ENCODE data around the gene PHOSPHO1. TPM values are rescaled to one million over a fixed set of nuclear protein-coding genes. Genes with fewer than 3 reads are reported as not detected.

PHOSPHO1 gene
- total RNA-seq, 1 donor from 2014 or later: 0.78 TPM

GRCh38 chr17:49249292-49249794 is 18.8 kb upstream of the PHOSPHO1 start:
- ATAC-seq (peak; percentile 67), DNase-seq (ENCODE audit: missing footprints) (no peak)
- intact Hi-C loops (cut with DNase I): no loop called here

- intact Hi-C loops (cut with DNase I): no loop called here
Measured at GRCh38 chr17:49247944-49248343, 17.4 kb upstream of the PHOSPHO1 start.

GRCh38 chr17:49244839-49245238 is 14.3 kb upstream of the PHOSPHO1 start:
- DNase-seq (ENCODE audit: missing footprints): no peak
- intact Hi-C loops (cut with DNase I): no loop called here

More at GRCh38 chr17:49247944-49248343, 17.4 kb upstream of the PHOSPHO1 start:
- DNase-seq (ENCODE audit: missing footprints) (no peak), ATAC-seq (no peak)

DNA sequence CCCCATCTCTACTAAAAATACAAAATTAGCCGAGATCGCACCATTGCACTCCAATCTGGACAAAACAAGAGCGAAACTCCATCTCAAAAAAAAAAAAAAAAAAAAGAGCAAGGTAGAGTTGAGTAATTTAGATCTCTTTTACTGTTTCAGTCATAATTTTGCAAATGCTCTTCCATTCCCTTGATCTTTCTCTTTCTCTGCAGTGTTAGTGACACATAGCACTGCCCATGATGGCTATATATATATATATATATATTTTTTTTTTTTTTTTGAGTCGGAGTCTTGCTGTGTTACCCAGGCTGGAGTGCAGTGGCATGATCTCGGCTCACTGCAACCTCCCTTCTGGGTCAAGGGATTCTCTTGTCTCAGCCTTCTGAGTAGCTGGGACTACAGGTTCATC is 12.2 kb upstream of the PHOSPHO1 start:
- ATAC-seq: no peak
- DNase-seq (ENCODE audit: missing footprints): no peak
- intact Hi-C loops (cut with DNase I): no loop called here

More at GRCh38 chr17:49244839-49245238, 14.3 kb upstream of the PHOSPHO1 start:
- ATAC-seq: no peak

- no peak for ATAC-seq
- intact Hi-C loops (cut with DNase I): no loop called here
- DNase-seq (ENCODE audit: missing footprints): no peak
Measured at GRCh38 chr17:49241692-49242397, 11.3 kb upstream of the PHOSPHO1 start.

DNA sequence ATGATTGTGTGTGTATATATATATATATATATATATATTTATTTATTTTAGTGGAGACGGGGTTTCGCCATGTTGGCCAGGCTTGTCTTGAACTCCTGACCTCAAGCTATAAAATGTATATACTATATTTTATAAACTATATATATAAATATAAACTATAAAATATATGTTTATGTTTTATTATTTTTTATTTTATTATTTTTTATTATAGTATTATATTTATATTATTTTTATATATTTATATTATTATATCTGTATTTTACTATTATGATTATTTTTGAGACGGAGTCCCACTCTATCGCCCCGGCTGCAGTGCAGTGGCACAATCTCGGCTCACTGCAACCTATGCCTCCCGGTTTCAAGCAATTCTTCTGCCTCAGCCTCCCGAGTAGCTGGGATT is 10.5 kb upstream of the PHOSPHO1 start:
- intact Hi-C loops (cut with DNase I): no loop called here
- DNase-seq (ENCODE audit: missing footprints) (no peak), ATAC-seq (no peak)

DNA sequence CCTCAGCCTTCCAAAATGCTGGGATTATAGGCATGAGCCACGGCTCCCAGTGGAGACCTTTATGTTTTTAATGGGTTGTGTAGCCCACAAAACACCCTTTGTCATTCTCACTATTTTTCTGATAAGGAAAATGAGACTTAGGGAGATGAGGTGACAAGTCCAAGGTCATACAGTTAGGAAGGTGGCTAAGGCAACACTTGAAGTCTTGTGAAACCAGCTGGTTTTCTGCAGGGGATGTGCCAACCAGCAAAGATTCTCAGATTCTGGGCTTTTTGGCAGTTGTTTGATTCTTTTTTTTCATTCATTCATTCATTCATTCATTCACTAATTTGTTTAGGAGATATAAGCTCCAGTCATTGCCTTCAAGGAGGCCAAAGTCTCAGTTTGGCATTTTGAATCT is 10.0 kb upstream of the PHOSPHO1 start:
- ATAC-seq: no peak
- no peak for DNase-seq (ENCODE audit: missing footprints)
- intact Hi-C loops (cut with DNase I): no loop called here

- ATAC-seq (no peak), DNase-seq (ENCODE audit: missing footprints) (no peak)
- intact Hi-C loops (cut with DNase I): no loop called here
Measured at GRCh38 chr17:49239963-49240362, 9.4 kb upstream of the PHOSPHO1 start.

DNA sequence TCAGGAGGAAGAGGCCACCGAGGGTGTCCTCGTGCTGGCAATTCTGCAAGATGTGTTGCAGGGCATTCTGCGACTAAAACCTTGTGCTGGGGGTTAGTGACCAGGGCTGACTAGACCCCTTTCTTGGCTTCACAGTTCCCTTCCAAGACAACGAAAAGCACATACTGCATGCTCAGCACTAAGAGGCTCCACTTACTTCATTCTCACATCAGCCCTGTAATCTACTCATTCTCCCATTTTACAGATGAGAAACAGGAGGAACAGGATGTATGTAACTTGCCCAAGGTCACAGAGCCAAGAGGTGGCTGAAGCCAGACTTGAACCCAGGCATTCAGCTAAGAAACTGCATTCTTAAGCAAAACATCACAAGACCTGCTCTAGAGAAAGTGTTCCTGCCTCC is 5.3 kb upstream of the PHOSPHO1 start:
- ATAC-seq (no peak), DNase-seq (ENCODE audit: missing footprints) (no peak)
- intact Hi-C loops (cut with DNase I): no loop called here

GRCh38 chr17:49234509-49235080 is 4.0 kb upstream of the PHOSPHO1 start:
- no peak for ATAC-seq
- DNase-seq (ENCODE audit: missing footprints): no peak
- intact Hi-C loops (cut with DNase I): no loop called here

DNA sequence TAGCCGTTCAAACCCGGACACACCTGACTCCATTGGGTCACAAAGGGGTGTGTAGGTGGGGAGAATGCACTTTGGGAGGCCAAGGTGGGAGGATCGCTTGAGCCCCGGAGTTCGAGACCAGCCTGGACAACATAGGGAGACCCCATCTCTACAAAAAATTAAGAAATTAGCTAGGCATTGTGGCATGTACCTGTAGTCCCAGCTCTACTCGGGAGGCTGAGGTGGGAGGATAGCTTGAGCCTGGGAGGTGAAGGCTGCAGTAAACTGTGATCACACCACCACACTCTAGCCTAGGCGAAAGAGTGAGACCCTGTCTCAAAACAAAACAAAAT is 942 bp upstream of the PHOSPHO1 start:
- DNase-seq (ENCODE audit: missing footprints) (no peak), ATAC-seq (no peak)
- intact Hi-C loops (cut with DNase I): no loop called here

GRCh38 chr17:49229805-49230600 is 584 bp downstream of the PHOSPHO1 start:
- ATAC-seq (no peak), DNase-seq (ENCODE audit: missing footprints) (no peak)
- intact Hi-C loops (cut with DNase I): loop anchor here (5.0 kb wide), 1 partner anchor 62 kb away; no protein-coding TSS in a partner anchor

DNA sequence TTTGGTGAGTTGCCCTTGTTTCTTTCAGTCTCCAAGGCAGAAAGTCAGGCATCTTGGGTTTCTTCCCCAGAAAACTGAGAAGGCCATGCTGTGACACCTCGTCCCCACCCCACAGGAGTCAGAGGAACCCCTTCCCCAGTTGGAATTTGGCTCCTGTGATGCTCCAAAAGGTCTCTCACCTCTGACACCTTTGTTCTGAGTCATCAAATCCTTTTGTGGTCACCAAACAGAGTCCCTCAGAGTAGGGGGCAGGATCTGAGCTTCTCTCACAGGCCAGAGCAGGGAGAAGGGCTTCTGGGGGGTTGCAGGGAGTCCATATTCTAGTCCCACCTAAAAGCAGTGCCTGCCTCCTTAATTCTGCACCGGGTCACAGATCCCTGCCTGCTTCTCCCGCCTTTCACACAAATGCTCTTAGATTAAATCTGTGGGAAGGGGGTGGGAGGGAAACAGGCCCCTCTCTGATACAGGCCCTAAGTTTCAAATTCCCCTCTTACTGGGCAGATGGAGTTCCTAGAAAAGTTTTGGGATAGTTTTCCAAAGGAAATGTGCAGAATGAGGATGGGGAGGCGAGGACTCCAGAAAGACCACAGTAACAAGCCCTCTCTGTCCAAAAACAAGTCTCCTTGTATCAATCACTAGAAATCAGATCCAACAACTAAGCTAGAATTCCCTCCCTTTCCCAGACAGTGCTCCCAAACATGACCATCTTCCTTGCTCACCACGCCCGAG is 1.3 kb downstream of the PHOSPHO1 start:
- no peak for DNase-seq (ENCODE audit: missing footprints)
- ATAC-seq: no peak
- intact Hi-C loops (cut with DNase I): loop anchor here (5.0 kb wide), 1 partner anchor 63 kb away; no protein-coding TSS in a partner anchor

DNA sequence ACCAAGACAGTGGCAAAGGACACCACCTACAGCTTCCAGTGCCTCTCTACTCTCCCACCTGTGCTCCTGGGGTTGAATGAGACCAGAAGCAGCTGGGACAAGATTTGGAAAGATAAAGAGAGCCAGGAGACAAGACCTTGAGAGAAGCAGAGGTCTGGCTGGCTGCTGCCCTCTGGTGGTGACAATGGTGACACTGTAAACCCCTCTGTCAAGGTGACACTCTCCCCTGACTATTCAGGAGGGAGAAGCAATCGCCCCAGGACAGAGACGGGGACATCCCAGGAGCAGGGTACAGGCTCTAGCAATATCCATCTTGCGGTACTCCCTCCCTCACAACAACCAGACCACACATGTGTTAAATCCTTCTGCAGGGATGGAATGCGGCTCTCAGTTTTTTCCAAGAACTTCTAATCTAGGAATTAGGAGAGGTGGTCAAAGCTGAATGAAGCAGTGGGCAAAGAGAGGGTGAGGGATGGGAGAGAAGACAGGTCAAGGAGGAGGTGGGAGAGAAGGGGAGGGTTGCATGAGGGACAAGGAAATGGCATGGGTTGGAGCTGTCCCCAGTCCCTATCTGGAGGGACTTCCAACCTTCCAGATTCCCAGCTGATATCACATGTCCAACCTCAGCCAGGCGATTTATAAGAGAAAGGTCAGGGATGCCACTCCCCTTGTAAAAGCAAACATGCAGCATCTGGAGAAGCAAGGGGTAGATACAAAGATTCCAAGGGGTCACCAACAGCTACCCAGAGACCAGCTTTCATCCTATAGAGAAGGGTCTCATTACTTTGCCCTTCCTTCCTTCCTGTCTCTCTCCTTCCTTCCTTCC is 2.9 kb downstream of the PHOSPHO1 start:
- ATAC-seq (peak; percentile 47), DNase-seq (ENCODE audit: missing footprints) (peak; percentile 87)
- intact Hi-C loops (cut with DNase I): loop anchor here (1.0 to 5.0 kb wide), 2 partner anchors 46 to 65 kb away; no protein-coding TSS in a partner anchor

DNA sequence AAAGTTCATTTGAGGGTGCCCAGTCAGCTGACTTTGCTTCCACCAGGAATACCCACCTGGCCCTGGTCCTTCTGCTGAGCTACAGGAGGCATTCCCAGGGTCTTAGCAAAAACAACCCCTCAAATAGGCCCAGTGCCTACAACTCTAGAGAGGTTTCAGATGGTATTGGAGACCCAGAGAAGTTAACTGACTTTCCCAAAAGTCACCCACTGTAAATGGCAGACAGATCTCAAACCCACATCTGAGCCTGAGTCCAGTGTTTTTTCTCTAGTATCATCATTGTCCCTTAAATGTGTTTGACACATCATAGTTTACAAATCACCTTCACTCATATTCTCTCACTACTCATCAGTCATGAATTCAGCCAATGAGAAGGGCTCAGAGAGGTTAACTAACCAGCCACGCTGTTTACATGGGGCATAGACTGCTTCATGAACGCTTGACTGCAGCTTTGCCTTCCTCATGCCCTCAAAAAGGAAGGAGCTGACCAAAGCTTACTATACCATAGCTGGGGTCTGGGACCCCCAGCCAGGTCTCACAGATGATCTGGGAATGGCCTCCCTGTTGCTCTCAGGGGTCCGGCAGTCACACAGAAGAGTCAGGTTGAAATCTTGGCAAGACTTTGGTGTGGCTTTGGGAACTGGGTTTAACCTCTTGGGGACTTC is 3.7 kb downstream of the PHOSPHO1 start:
- intact Hi-C loops (cut with DNase I): loop anchor here (1.0 to 5.0 kb wide), 2 partner anchors 46 to 65 kb away; no protein-coding TSS in a partner anchor
- DNase-seq (ENCODE audit: missing footprints): no peak
- ATAC-seq: no peak

DNA sequence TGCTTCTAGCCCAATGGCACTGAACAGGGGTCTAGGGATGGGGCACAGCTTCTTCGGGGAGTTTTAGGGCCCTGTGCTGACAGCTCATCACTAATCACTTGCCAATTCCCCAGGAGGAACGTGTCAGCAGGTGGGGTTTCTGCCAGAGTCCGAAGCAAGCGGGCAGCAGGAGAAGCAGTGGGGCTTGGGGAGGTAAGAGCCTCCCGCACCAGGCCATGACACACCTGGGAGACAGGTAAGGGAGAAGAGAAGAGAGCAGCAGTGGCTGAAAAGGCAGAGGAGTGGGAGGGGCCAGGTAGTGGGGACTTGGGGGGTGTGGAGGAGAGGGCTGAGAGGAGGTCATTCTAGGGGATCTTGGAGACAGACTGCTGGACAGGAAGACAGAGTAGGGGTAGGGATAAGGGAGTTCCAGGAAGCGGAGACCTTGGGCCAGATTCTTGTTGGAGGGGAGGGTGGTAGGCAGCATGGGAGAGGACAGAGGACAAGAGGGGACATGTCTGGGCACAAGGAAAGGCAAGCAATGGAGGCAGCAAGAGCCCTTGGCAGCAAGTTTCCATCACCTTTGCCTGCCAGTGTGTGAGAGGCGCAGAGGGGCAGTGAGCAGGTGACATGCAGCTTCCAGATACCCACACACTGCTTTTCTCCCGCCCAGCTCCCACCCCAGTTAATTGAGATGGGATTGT is 4.9 kb downstream of the PHOSPHO1 start:
- ATAC-seq: no peak
- DNase-seq (ENCODE audit: missing footprints): no peak
- intact Hi-C loops (cut with DNase I): loop anchor here (5.0 kb wide), 1 partner anchor 67 kb away; no protein-coding TSS in a partner anchor

DNA sequence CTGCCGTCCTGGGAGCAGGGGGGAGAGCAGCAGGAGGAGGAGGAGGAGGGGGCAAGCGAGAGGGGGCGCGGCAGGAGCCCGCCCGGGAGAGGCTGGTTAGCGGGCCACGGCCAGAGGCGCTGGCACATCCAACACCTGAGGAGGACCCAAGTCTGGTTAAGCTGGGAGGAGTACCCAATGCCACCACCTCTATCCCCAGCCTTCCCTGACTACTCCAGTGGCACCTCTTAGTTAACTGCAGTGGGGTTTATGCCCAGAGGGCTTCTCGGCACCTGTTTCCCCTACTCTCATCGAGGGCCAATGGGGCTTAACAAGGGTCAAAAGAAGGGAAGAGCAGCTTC is 5.6 kb downstream of the PHOSPHO1 start:
- ATAC-seq (no peak), DNase-seq (ENCODE audit: missing footprints) (no peak)
- intact Hi-C loops (cut with DNase I): loop anchor here (5.0 kb wide), 1 partner anchor 67 kb away; no protein-coding TSS in a partner anchor

Data from Right ventricle myocardium inferior (tissue), 1 donor.